Hepatocyte (in vitro differentiated cells): Measurements from ENCODE around the gene OR2M5. TPM values are rescaled to one million over a fixed set of nuclear protein-coding genes. Genes with fewer than 3 reads are reported as not detected.

Source experiments
- DNase-seq: peaks from one replicate; pipeline ENCODE4 v3.0.0-alpha.2; 2016; ENCODE audit warnings: low spot score
- H2AFZ ChIP-seq: fragments of 200-600 bp; sonication (generic); 2 replicates; pipeline ENCODE4 v1.6.0; 2016; ENCODE audit warnings: antibody characterized with exemption, mild to moderate bottlenecking
- H3K27ac ChIP-seq: fragments of 200-600 bp; sonication (generic); 2 replicates; pipeline ENCODE4 v1.5.1; 2016; ENCODE audit warnings: mild to moderate bottlenecking
- H3K27me3 ChIP-seq: fragments of 200-600 bp; sonication (generic); 2 replicates; pipeline ENCODE4 v1.6.1; 2016
- H3K36me3 ChIP-seq: fragments of 200-600 bp; sonication (generic); replicated peaks from 2 replicates; pipeline ENCODE4 v1.5.1; 2016; ENCODE audit warnings: low read depth; ENCODE audit not compliant: insufficient read depth
- H3K4me1 ChIP-seq: fragments of 200-600 bp; sonication (generic); 2 replicates; pipeline ENCODE4 v1.5.1; 2016; ENCODE audit warnings: mild to moderate bottlenecking, moderate library complexity; ENCODE audit not compliant: insufficient read depth
- H3K4me2 ChIP-seq: fragments of 200-600 bp; sonication (generic); 2 replicates; pipeline ENCODE4 v1.6.0; 2016
- H3K4me3 ChIP-seq: fragments of 200-600 bp; sonication (generic); 2 replicates; pipeline ENCODE4 v1.5.1; 2016; ENCODE audit warnings: mild to moderate bottlenecking
- H3K79me2 ChIP-seq: fragments of 200-600 bp; sonication (generic); 2 replicates; pipeline ENCODE4 v1.6.0; 2017; ENCODE audit warnings: mild to moderate bottlenecking
- H3K9me2 ChIP-seq: fragments of 200-600 bp; sonication (generic); replicated peaks from 2 replicates; pipeline ENCODE4 v1.6.0; 2017; ENCODE audit warnings: mild to moderate bottlenecking; ENCODE audit not compliant: insufficient read depth
- H3K9me3 ChIP-seq: fragments of 200-600 bp; sonication (generic); 2 replicates; pipeline ENCODE4 v1.5.1; 2016; ENCODE audit warnings: low read depth, mild to moderate bottlenecking
- H4K20me1 ChIP-seq: fragments of 200-600 bp; sonication (generic); 2 replicates; pipeline ENCODE4 v1.6.0; 2016; ENCODE audit warnings: mild to moderate bottlenecking; ENCODE audit not compliant: insufficient read depth, poor library complexity, severe bottlenecking
- EZH2 ChIP-seq: fragments of 200-600 bp; sonication (generic); IDR thresholded peaks from 2 replicates; pipeline ENCODE4 v1.6.1; 2016; ENCODE audit warnings: antibody characterized with exemption, mild to moderate bottlenecking, borderline replicate concordance
- EZH2phosphoT487 ChIP-seq: fragments of 200-600 bp; sonication (generic); IDR thresholded peaks from one replicate; pipeline ENCODE4 v1.6.1; 2018; ENCODE audit warnings: antibody characterized with exemption, mild to moderate bottlenecking, low read depth, moderate library complexity; ENCODE audit not compliant: unreplicated experiment, severe bottlenecking
- WGBS: methylation state at CpG from one replicate; pipeline ENCODE4 v1.1.6; 2016; ENCODE audit warnings: low lambda C conversion rate; ENCODE audit errors: missing lambda C conversion rate; 5-methylcytosine and 5-hydroxymethylcytosine counted together
- polyA plus RNA-seq: library from polyadenylated mRNA; unstranded; fragments of >200 nt; fragmentation: Nextera tagmentation; extraction: Ambion mirVana; gene quantifications from 2 replicates; pipeline ENCODE4 v1.2.1, GENCODE V29; 2016
- total RNA-seq: library from RNA; depleted of rRNA; stranded (reverse); fragments of >200 nt; gene quantifications from 2 replicates; pipeline ENCODE4 v1.2.3, GENCODE V29; 2014
- TF ChIP-seq, protein P1 (sequence below): fragments of 200-600 bp; sonication (generic); IDR thresholded peaks from 2 replicates; pipeline ENCODE4 v1.5.1; 2016; ENCODE audit warnings: antibody characterized with exemption, mild to moderate bottlenecking; ENCODE audit not compliant: poor library complexity

Gene OR2M5
- total and polyA plus RNA-seq, 2 experiments from 2014 or later: not detected

DNA sequence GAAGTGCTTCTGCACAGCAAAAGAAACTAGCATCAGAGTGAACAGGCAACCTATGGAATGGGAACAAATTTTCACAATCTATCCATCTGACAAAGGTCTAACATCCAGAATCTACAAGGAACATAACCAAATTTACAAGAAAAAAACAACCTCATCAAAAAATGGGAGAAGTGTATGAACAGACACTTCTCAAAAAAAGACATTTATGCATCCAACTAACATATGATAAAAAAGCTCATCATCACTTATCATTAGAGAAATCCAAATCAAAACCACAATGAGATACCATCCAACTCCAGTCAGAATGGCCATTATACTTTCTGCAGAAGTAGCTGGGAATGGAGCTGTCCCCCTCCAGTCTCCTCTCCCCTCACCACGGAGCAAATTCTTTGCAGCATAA, 49.2 kb downstream of the OR2M5 start:
- WGBS: 15% methylated on average over 1 of the region's 1 CpG
- Histone ChIP-seq H3K4me2 (no peak overlapping the region), H3K79me2 (no peaks in the 10 kb centered on the region), H3K36me3 (no peaks in the 10 kb centered on the region), H4K20me1 (no peaks in the 10 kb centered on the region), H3K27me3 (no peaks in the 10 kb centered on the region), H3K27ac (no peak overlapping the region), H3K4me1 (no peaks in the 10 kb centered on the region), H3K9me2 (no peaks in the 10 kb centered on the region), H3K9me3 (peaks cover 4% of the 10 kb centered on the region), H3K4me3 (no peak overlapping the region), H2AFZ (no peak overlapping the region)
- TF ChIP-seq, protein P1, sequence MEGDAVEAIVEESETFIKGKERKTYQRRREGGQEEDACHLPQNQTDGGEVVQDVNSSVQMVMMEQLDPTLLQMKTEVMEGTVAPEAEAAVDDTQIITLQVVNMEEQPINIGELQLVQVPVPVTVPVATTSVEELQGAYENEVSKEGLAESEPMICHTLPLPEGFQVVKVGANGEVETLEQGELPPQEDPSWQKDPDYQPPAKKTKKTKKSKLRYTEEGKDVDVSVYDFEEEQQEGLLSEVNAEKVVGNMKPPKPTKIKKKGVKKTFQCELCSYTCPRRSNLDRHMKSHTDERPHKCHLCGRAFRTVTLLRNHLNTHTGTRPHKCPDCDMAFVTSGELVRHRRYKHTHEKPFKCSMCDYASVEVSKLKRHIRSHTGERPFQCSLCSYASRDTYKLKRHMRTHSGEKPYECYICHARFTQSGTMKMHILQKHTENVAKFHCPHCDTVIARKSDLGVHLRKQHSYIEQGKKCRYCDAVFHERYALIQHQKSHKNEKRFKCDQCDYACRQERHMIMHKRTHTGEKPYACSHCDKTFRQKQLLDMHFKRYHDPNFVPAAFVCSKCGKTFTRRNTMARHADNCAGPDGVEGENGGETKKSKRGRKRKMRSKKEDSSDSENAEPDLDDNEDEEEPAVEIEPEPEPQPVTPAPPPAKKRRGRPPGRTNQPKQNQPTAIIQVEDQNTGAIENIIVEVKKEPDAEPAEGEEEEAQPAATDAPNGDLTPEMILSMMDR: no peak
- TF ChIP-seq EZH2phosphoT487 (no peak), EZH2 (no peak)
- DNase-seq: no peak

Other genes starting within 250 kb of the OR2M5 start
- not detected in 2 replicates for gene OR2W3, start 249.6 kb upstream of the OR2M5 start, total RNA-seq
- not detected in 2 replicates for gene OR2W3, start 249.6 kb upstream of the OR2M5 start, polyA plus RNA-seq
- gene OR2T8, start 224.9 kb upstream of the OR2M5 start, total RNA-seq: not detected in 2 replicates
- gene OR2T8, start 224.9 kb upstream of the OR2M5 start, polyA plus RNA-seq: not detected in 2 replicates
- not detected in 2 replicates for gene OR2AJ1, start 220.3 kb upstream of the OR2M5 start, total RNA-seq
- gene OR2AJ1, start 220.3 kb upstream of the OR2M5 start, polyA plus RNA-seq: not detected in 2 replicates
- gene OR2L8, start 196.3 kb upstream of the OR2M5 start, total RNA-seq: not detected in 2 replicates
- not detected in 2 replicates for gene OR2L8, start 196.3 kb upstream of the OR2M5 start, polyA plus RNA-seq
- gene OR2AK2, start 179.9 kb upstream of the OR2M5 start, total RNA-seq: not detected in 2 replicates
- gene OR2AK2, start 179.9 kb upstream of the OR2M5 start, polyA plus RNA-seq: not detected in 2 replicates
- gene OR2L5, start 131.5 kb upstream of the OR2M5 start, total RNA-seq: not detected in 2 replicates
- not detected in 2 replicates for gene OR2L5, start 131.5 kb upstream of the OR2M5 start, polyA plus RNA-seq
- gene OR2L2, start 115.1 kb upstream of the OR2M5 start, total RNA-seq: not detected in 2 replicates
- 0.06 and 0.09 TPM in 2 replicates for gene OR2L2, start 115.1 kb upstream of the OR2M5 start, polyA plus RNA-seq
- gene OR2L3, start 98.3 kb upstream of the OR2M5 start, total RNA-seq: not detected in 2 replicates
- not detected in 2 replicates for gene OR2L3, start 98.3 kb upstream of the OR2M5 start, polyA plus RNA-seq
- gene OR2L13, start 50.0 kb upstream of the OR2M5 start, total RNA-seq: not detected in 2 replicates
- not detected in 2 replicates for gene OR2L13, start 50.0 kb upstream of the OR2M5 start, polyA plus RNA-seq
- not detected in 2 replicates for gene OR2M2, start 29.7 kb downstream of the OR2M5 start, total RNA-seq
- not detected in 2 replicates for gene OR2M2, start 29.7 kb downstream of the OR2M5 start, polyA plus RNA-seq
- gene OR2M3, start 52.1 kb downstream of the OR2M5 start, total RNA-seq: not detected in 2 replicates
- gene OR2M3, start 52.1 kb downstream of the OR2M5 start, polyA plus RNA-seq: not detected in 2 replicates
- gene OR2M4, start 86.3 kb downstream of the OR2M5 start, total RNA-seq: not detected in 2 replicates
- not detected in 2 replicates for gene OR2M4, start 86.3 kb downstream of the OR2M5 start, polyA plus RNA-seq
- gene OR2T33, start 132.8 kb downstream of the OR2M5 start, total RNA-seq: not detected in 2 replicates
- gene OR2T33, start 132.8 kb downstream of the OR2M5 start, polyA plus RNA-seq: not detected in 2 replicates
- not detected in 2 replicates for gene OR2T12, start 158.3 kb downstream of the OR2M5 start, total RNA-seq
- not detected in 2 replicates for gene OR2T12, start 158.3 kb downstream of the OR2M5 start, polyA plus RNA-seq
- gene OR2M7, start 179.4 kb downstream of the OR2M5 start, total RNA-seq: not detected in 2 replicates
- not detected in 2 replicates for gene OR2M7, start 179.4 kb downstream of the OR2M5 start, polyA plus RNA-seq
- not detected in 2 replicates for gene OR14C36, start 203.6 kb downstream of the OR2M5 start, total RNA-seq
- not detected in 2 replicates for gene OR14C36, start 203.6 kb downstream of the OR2M5 start, polyA plus RNA-seq
- gene OR2T4, start 216.5 kb downstream of the OR2M5 start, total RNA-seq: not detected in 2 replicates
- gene OR2T4, start 216.5 kb downstream of the OR2M5 start, polyA plus RNA-seq: not detected in 2 replicates
- not detected in 2 replicates for gene OR2T6, start 230.6 kb downstream of the OR2M5 start, total RNA-seq
- gene OR2T6, start 230.6 kb downstream of the OR2M5 start, polyA plus RNA-seq: not detected in 2 replicates